Measurements from ENCODE around the gene NAAA.
"Not testable (repeated sequence)": the region's sequence is repeated elsewhere in the genome, so short reads cannot be mapped to it uniquely, and the experiment has no call there.

NAAA gene

DNA sequence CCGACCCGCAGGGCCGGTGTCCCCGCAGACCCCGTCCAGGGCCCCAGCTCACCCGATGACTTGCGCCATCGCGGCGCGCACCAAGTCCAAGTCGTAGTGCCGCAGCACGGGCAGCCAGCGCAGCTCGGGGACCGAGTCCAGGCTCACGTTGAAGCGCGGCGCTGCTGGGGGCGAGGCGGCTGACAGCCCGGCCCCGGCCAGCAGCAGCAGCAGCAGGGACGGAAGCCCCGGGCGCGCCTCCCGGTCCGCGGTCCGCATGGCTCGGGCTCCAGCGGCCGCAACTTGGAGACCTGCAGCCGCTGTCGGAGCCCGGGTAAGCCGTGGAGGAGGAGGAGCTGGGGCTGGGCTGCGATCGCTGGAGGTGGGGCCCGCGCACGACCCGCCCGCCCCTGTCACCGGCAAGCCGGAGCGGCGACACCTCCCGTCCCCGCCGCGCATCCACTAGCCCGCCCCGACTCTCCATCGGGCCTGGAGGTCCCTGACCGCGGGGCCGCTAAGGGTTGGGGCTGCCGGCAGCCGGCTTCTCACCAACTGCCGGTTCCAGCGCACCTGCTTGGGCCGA is at the start of gene NAAA:
NAAA (minus strand) TSS at position 322 of the 562 bp plus-strand sequence; CDS start at position 258, 64 bp downstream.
- DNase-seq (ENCODE audit: low spot score), result peak; percentile 28

DNA sequence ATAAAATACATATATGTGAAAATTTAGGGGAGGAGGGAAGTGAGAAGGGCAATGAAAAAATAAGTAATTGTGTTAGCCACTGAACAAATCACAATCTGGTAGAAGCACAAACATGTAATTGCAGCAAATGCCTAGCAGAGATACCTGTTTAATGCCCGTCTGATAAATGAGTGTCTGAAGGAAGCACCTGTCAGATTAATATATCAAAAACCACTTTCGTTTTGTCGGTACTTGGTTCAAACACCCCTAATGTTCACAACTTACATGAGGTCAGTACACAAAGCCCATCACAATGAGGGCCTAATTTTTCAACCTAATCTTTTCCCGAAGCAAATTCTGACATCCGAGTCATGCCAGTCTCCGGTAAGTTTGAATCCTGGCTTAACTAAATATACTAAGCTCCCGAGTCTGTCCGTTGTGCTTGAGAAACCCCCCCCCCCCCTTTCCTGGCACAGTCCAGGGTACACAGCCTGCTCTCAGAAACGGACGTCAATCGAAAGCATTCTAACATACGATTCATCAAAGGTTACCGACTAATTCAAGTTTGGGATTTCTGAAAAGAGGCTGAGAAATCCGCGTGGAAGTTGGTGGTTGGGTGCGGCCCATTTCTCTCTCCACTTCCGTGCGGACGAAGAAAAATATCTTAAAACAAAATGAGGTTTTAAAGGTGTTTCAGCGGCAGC is 49.2 kb upstream of the NAAA start:
- DNase-seq (ENCODE audit: low spot score), result no peak

DNA sequence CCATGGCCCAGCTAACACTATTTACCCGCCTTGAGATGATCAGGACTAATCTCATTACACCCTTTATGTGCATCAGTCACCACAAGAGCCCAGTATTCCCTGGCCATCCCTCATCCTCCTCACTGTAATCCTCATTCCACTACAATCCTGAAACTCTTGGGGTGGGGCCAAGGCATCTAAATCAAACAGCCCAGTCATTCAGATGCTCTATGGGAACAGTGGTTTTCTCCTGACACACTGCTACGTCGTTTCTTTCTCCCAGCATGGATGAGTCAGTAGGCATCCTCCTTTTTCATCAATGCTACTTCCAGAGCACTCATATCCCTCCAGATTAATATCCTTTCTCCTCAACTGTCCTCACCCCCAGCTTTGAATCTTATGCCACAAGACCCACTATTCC is 44.3 kb upstream of the NAAA start:
- no peak for DNase-seq (ENCODE audit: low spot score)

DNA sequence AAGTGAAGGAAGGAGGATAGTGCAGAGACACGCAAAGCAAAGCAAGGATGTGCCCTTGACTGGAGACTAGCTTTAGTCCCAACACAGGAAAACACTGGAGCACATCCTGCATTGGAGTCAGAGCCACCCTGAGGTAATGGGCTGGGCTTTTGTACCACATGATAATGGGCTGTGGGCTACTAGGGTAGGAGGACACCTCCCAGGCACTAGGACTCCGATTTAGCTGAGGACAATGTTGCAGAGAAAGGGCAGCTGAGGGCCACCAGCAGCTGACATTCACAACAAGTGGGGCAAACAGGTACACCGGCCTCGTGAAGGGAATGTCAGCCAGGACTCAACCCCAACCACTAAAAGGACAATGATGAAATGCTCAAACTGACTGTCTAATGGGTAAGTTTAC is 39.8 kb upstream of the NAAA start:
- no peak for DNase-seq (ENCODE audit: low spot score)

DNA sequence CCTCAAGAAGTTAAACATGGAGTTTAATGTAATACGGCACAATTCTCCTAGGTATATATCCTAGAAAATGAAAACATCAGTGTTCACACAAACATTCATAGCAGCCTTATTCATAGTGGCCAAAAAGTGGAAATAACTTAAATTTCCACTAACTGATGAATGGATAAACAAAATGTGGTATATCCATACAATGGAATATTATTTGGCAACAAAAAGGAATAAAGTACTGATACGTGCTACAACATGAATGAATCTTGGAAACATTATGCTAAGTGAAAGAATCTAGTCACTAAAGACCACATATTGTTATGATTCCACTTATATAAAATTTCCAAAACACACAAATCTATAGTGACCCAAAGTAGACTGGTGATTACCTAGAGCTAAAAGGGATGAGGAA is 35.4 kb upstream of the NAAA start:
- DNase-seq (ENCODE audit: low spot score), result no peak

DNA sequence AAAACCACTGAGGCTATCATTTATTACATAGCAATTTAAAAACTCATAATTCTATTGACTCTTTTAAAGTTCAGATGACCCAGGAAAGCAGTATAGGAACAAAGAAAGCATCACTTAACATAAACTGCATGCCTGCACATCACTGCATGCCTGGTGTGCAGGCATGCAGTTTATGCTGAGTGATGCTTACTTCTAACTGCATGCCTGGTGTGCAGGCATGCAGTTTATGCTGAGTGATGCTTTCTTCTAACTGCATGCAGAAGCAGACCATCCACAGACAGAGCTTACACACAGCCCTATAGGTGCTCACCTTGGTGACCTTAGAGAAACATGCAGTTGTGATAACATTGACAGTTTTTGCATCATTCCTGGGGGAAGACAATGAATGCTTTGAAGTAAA is 33.0 kb upstream of the NAAA start:
- DNase-seq (ENCODE audit: low spot score), result no peak

DNA sequence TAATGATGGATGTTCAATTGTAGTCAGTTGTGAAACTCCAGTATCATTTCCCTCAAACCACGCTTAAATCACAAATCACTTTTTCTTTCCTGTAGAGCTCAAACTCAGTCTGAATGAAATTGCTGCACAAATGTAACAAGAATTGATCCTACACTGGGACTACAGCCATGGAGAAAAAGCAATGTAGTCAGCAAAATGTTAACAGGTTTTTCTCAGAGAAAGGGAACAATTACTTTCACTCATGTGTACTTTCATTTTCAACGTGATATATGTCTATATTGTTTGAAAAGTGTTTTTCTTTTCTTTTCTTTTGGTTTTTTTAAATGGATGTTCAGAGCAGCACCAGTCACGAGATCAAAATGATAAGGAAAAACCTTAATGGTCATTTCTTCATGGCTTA is 27.3 kb upstream of the NAAA start:
- no peak for DNase-seq (ENCODE audit: low spot score)

DNA sequence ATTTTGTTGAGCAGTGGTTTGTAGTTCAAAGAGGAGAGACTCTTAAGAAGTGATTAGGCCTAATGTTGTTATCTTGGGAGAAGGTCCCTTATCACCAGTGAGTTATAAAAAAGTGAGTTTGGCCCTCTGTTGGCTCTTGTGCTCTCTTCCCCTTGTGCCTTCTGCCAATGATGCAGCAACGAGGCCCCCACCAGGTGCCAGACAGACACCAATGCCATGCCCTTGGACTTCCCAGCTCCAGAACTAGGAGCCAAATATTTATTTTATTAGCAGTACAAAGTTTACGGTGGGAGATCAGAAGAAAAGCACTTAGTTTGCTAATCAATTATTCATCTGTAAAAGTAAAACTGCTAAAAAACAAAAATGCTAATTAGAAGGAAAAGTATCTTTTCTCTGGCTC is 22.7 kb upstream of the NAAA start:
- no peak for DNase-seq (ENCODE audit: low spot score)

DNA sequence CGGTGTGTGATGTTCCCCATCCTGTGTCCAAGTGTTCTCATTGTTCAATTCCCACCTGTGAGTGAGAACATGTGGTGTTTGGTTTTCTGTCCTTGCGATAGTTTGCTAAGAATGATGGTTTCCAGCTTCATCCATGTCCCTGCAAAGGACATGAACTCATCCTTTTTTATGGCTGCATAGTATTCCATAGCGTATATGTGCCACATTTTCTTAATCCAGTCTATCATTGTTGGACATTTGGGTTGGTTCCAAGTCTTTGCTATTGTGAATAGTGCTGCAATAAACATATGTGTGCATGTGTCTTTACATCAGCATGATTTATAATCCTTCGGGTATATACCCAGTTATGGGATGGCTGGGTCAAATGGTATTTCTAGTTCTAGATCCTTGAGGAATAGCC is 21.3 kb upstream of the NAAA start:
- DNase-seq (ENCODE audit: low spot score), result not testable (repeated sequence)

DNA sequence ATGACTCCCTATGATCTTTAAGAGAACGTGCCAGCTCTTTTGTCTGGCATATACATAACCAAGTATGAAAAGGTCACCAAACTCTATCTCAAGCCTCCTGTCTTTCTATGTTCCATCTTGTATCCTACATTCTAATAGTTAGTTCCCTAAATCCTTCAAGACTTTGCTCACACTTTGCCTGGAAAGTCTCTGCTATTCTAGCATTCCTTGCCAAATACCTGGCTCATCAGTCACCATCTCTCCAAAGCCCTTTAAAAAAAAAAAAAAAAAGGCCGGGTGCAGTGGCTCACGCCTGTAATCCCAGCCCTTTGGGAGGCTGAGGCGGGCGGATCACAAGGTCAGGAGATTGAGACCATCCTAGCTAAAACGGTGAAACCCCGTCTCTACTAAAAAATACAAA is 17.7 kb upstream of the NAAA start:
- not testable (repeated sequence) for DNase-seq (ENCODE audit: low spot score)

DNA sequence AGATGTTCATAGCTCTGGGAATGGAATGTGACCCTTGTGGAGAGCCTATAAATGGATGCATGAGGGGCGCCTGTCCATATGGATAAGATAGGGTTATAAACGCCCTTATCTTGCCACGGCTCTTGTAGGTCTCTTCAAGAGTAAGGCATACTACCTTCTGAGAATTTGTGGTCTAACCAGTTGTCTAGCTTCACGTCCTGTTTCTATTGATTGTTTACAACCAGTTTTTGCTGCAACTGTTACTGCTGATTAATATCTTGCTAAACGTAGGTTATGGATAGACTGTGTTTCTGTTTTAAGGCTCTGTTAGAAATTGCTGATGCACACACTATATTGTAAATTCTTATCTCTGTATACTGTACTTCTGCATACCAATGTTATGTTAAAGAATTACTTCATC is 14.0 kb upstream of the NAAA start:
- DNase-seq (ENCODE audit: low spot score), result not testable (repeated sequence)

DNA sequence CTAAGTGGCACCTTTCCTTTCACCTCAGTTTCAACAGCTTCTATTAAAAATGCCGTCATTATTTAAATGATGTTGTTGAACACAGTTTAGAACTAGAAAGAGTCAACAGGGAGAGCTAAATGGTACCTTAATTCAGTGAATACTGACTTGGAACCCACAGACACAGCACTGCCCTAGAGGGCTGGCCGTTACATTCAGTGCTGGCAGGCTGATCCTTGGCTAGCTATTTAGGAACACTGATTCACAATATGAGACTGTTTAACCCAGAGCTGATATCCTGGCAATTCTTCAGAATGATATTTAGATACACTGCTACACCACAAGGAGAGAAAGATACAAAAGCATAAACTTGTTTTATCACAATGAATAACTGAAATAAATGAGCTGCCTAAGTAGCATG is 12.7 kb upstream of the NAAA start:
- no peak for DNase-seq (ENCODE audit: low spot score)

DNA sequence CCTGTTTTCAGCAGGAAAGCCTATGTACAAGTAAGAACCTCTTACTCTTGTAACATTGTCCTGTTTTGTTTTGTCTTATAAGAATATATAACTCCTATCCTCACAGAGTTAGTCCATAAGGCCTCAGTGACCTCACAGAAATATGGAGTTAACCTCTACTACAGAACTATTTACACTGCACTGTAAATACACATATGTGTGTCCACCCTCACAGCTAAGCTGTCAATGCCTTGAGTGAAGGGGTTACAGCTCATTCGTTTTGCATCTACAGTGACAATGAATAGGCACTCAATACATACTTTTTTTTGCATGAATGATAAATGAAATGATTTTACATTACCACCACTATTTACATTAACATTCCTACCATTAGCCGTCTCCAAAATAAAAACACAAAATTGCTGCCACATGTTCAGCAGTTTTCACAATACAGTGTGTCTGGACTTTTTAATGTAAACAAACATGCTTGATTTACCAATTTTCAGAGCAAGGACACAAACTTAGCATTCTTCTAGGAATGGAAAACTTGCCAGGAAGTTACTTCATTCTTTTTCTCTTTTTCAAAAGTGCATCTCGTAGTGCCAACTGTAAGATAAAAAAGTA is 9.5 kb upstream of the NAAA start:
- no peak for DNase-seq (ENCODE audit: low spot score)

DNA sequence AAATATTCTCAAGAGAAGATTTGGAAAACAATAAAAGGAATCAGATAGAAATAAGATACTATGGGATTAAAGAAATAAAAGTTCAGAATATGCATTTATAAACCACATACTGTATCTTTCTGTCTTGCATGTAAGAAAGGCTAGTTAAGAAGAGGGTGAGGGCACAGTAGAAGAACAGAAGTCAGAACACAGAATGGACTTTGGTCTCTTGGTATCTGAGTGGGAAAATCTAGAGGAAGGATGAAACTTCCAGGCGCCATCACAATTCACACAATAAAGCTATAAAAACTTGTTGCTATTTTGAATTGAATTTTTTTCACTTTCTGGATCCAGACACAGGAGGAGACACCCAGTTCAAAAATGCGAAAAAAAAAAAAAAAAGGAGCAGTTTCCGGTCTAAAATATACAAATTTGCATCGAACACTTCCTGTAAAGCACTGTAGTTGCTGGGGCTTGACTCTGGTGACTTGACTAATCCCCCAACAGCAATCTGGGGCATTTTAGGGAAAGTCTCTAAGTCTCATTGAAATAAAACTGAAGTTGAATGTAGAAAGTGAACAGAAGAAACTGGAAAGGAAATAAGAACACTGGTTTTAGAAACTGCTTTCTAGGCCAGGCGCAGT is 8.1 kb upstream of the NAAA start:
- DNase-seq (ENCODE audit: low spot score), result no peak

DNA sequence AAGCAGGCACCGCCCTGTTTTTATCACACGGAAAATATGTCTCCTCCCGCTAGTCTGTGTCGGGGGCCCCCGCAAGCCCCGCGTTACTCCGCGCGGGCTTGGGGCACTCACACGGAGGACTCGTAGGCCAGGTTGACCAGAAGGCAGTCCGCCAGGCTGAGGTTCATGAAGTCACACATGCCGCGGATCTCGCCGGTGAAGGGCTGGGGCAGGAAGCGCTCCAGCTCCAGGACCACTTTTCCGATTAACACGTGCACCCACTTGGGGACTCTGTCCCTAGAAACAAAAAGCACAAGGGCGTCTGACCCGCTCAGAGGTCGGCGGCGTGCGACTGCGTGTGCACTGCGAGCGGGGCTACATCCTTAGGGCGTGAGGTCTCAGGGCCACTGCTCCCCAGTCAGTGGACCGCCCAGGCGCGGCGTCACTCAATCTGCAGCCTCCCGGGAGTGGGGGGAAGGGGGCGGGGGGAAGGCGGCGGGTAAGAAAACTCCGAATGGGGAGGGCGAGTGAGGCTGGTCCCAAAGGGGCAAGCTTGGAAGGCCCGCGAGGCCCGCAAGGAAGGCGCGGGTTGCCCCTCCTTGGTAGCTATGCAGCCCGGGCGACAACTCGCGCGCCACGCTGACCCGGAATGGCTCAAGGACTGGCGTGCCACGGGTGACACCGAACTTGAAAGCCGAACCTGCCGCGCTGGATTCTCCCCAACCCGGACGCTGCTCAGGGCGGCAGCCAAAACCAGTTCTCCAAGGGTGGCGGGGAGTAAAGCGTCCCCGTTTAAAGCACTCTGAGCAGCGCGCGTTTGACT is 722 bp downstream of the NAAA start:
- peak; percentile 43 for DNase-seq (ENCODE audit: low spot score)

DNA sequence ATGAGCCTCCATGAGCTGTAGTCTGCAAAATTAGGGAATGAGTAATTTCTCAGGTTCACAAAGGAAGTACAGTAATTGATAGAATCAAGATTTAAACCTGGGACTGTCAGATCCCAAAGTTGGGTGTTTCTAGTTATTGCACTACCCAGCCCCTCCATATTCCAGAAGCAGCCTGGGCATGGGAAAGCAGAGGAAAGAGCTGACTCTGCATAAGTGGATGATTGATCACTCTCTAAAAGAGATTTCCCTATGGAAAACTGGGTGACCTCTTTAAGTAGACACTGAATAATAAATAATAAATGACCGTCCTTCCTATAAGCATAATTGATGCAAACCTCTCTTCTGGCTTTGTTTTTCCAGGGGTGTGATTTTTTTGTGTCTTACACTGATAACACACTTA is 5.2 kb downstream of the NAAA start:
- DNase-seq (ENCODE audit: low spot score), result no peak

DNA sequence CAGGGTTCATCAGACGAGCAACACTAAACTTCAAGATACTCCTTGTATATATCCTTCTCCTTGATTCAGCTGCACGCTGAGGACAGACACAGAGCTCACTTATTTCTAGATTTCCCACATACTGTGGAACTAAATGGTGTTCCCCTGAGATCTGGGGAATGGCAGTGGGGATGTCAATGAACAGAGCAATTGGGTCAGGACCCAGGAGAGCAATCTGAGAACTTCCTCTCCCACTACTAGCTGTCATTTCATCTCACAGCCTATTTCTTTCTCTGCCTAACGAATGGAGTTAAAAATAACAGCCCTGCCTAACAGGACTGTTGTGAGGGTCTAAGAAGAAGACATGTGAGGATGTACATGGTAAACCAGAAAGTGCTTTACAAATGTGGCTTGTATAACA is 10.7 kb downstream of the NAAA start:
- no peak for DNase-seq (ENCODE audit: low spot score)

DNA sequence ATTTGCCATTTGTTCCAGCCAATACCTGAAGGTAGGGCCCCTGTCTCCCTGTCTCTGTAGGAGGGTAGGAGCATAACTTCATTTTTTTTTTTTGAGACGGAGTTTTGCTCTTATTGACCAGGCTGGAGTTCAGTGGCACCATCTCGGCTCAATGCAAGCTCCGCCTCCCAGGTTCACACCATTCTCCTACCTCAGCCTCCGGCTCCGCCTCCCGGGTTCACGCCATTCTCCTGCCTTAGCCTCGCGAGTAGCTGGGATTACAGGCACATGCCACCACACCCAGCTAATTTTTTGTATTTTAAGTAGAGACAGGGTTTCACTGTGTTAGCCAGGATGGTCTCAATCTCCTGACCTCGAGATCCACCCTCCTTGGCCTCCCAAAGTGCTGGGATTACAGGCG is 15.9 kb downstream of the NAAA start:
- not testable (repeated sequence) for DNase-seq (ENCODE audit: low spot score)

DNA sequence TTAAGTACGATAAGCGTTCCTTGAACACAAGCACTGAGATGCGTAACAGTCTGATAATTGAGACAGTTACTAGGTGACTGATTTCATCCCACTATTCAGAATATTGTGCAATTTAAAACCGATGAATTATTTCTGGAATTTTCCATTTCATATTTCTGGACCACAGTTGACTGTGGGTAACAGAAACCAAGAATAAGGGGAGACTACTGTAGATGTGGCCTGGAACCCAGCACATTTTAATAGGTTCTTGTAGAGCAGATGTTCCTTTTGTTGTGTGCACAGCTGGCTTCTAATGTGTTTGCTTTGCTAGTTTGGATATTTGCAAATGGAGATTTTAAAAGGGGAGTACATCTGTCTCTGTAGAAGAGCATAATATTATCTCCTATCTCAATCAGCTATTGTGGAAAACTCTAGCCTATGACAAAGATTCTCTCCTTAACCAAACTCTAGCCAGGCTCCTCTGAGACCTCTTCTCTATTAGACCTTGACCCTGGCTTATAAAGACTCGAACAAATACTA is 16.4 kb downstream of the NAAA start:
- DNase-seq (ENCODE audit: low spot score), result no peak

DNA sequence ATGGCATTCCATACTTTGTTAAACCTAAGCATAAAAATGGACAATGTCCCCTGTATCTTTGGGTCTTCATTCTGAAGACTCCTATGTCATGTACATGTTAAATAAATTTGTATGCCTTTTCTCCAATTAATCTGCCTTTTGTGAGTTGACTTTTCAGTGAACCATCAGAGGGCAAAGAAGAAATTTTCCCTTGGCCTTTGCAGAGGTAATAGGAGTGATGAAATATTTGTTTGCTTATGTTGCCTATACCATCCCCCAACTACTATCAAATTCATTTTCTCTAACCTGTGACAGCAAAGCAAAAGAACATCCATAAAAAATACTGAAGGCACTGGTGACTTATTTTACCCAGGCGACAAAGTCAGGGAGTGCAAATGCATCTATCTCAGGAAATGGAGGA is 18.2 kb downstream of the NAAA start:
- DNase-seq (ENCODE audit: low spot score), result no peak

DNA sequence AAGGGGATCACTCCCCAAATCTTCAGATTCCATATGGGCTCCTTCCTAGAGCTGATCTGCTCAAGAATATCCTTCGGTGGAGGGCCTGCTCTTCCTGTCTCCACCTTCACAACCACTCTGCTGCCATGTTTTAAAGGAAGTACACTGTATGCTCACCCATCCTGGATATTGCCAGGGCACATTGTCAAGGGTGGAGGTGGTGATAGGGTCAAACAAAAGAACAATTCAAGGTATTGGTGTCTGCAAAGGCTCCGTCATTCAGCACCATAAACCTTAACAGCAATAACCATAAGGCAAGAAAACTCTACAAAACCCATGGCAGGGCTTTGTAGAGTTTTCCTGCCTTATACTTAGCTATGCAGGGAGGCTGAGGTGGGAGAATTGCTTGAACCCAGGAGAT is 18.9 kb downstream of the NAAA start:
- no peak for DNase-seq (ENCODE audit: low spot score)

DNA sequence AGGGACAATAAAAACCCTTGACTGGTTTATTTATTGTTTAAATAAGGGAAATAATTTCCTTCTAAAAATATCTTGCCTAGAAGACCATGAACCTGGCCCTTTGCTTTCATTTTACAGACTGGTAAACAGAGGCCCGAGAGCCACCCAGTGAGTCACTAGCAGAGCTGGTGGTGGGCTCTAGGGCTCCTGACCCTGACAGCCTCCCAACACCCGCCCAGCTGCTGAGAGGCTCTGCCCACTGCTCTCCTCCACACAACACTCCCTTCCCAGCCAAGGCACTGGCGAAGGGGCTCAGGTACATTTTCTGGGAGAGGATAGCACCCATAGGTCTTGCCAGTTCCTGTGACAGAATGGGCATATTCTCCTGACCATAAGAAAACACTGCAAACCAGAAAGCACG is 20.5 kb downstream of the NAAA start:
- no peak for DNase-seq (ENCODE audit: low spot score)

All from globus pallidus (tissue), 1 donor.